PFSK-1 (cell line): ENCODE measurements around the gene CEACAM21.

Source experiments
- POLR2AphosphoS5 ChIP-seq: IDR thresholded peaks from 2 replicates; pipeline ENCODE4 v1.6.1; 2012; ENCODE audit warnings: low read depth, mild to moderate bottlenecking, control low read depth, low read length, moderate library complexity
- SIN3A ChIP-seq: IDR thresholded peaks from 2 replicates; pipeline ENCODE4 v1.6.1; 2012; ENCODE audit warnings: mild to moderate bottlenecking, low read length, moderate library complexity, borderline replicate concordance; ENCODE audit not compliant: insufficient read depth
- TF ChIP-seq, protein P1 (sequence below), 2 experiments: IDR thresholded peaks; 2 replicates each; pipeline versions ENCODE4 v1.6.1 to v1.8.0; 2011 to 2012; ENCODE audit warnings: low read depth in 2 of 2, low read length in 2 of 2, control low read depth in 1 of 2, inconsistent platforms in 1 of 2, mild to moderate bottlenecking in 1 of 2, moderate library complexity in 1 of 2; ENCODE audit not compliant: insufficient read depth in 1 of 2

DNA sequence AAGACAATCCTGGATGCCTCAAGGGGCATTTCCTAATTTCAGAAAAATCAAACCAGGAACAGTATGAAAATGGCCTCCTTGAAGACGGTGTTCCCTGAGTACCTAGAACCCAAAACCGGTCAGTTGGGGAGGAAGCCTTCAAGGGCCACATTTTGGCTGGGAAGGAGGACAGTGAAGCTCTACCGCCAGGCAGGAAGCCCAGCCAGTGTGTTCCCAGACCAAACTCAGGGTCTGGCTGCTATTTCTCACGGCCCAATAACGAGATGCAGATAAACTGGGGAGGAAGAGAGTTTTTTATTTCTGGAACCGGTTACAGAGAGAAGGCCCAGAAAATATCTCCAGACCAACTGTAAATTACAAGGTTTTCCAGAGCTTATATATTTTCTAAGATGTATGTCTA, 24.3 kb upstream of the CEACAM21 start:
- TF ChIP-seq POLR2AphosphoS5: no peak
- TF ChIP-seq SIN3A: no peak
- TF ChIP-seq, protein P1, sequence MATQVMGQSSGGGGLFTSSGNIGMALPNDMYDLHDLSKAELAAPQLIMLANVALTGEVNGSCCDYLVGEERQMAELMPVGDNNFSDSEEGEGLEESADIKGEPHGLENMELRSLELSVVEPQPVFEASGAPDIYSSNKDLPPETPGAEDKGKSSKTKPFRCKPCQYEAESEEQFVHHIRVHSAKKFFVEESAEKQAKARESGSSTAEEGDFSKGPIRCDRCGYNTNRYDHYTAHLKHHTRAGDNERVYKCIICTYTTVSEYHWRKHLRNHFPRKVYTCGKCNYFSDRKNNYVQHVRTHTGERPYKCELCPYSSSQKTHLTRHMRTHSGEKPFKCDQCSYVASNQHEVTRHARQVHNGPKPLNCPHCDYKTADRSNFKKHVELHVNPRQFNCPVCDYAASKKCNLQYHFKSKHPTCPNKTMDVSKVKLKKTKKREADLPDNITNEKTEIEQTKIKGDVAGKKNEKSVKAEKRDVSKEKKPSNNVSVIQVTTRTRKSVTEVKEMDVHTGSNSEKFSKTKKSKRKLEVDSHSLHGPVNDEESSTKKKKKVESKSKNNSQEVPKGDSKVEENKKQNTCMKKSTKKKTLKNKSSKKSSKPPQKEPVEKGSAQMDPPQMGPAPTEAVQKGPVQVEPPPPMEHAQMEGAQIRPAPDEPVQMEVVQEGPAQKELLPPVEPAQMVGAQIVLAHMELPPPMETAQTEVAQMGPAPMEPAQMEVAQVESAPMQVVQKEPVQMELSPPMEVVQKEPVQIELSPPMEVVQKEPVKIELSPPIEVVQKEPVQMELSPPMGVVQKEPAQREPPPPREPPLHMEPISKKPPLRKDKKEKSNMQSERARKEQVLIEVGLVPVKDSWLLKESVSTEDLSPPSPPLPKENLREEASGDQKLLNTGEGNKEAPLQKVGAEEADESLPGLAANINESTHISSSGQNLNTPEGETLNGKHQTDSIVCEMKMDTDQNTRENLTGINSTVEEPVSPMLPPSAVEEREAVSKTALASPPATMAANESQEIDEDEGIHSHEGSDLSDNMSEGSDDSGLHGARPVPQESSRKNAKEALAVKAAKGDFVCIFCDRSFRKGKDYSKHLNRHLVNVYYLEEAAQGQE (IDR thresholded peaks at IDR 0.05; ENCODE audit: insufficient read depth in 1 of 2, low read depth in 2 of 2, low read length in 2 of 2): no peak
